HG03460 (cell line): ENCODE measurements around the gene C6orf141.

Source experiments
- ATAC-seq: cut with Tn5 transposase; IDR thresholded peaks from one replicate; pipeline ENCODE4 v1.9.1; 2021; ENCODE audit not compliant: unreplicated experiment

The C6orf141 gene

GRCh38 chr6:49550492-49551077 lies at the start of gene C6orf141:
TSS of gene C6orf141 (plus strand) at chr6:49550668. CDS start at chr6:49550793, 125 bp downstream.
- peak; percentile 70 for ATAC-seq

DNA sequence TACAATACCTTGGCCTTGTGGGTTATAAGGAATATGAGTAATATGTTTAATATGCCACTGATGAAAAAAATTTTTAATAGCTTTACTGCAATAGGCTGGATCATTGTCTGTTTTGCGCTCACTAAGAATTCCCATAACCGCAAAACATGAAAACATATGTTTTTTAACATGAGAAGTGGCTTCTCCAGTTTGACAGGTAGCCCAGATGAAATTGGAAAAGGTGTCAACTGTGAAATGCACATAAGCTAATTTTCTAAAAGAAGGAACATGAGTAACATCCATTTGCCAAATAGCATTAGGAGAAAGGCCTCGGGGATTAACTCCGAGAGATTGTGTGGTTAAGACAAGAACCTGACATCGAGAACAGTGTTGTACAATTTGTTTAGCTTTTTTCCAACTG lies 45.8 kb upstream of the C6orf141 start:
- ATAC-seq = no peak

DNA sequence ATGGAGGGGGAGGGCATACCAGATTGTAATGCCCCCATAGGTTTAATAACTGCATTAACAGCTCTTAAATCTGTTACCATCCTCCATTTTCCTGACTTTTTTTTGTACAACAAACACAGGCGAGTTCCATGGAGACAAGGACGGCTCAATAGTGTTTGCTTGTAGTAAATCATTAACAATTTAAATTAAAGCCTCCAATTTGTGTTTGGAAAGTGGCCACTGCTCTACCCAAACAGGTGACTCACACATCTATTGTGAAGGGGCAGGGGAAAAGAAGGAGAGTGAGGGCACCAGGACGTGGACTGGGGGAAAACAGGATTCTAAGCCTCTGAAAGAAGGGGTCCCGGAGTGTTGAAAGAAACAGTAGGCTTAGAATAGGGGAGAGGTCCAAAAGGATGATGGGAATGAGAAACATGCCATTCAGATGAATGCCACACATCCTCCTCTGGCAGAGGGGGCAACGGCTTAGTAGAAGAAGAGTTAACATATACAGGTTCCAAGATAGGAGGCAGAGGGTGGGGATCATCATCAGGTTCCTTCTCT lies 43.8 kb upstream of the C6orf141 start:
- ATAC-seq = no peak

DNA sequence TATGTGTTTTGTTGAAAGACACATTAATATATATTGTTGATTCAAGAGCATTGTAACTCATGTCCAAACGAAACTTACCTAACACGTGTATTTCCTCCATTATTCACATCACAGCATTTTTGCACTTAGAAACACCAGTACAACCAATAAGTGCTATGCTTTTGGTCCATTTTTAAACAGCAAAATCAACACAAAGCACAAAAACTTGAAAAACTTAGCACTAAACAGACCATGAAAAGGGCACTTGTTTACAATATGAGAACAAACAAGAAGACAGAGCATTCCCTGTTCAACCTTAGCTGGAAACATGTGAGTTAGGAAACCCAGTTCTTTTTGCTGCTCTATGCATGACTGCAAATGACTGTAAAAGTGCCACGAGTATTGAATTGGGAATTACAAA lies 41.1 kb upstream of the C6orf141 start:
- ATAC-seq = no peak

DNA sequence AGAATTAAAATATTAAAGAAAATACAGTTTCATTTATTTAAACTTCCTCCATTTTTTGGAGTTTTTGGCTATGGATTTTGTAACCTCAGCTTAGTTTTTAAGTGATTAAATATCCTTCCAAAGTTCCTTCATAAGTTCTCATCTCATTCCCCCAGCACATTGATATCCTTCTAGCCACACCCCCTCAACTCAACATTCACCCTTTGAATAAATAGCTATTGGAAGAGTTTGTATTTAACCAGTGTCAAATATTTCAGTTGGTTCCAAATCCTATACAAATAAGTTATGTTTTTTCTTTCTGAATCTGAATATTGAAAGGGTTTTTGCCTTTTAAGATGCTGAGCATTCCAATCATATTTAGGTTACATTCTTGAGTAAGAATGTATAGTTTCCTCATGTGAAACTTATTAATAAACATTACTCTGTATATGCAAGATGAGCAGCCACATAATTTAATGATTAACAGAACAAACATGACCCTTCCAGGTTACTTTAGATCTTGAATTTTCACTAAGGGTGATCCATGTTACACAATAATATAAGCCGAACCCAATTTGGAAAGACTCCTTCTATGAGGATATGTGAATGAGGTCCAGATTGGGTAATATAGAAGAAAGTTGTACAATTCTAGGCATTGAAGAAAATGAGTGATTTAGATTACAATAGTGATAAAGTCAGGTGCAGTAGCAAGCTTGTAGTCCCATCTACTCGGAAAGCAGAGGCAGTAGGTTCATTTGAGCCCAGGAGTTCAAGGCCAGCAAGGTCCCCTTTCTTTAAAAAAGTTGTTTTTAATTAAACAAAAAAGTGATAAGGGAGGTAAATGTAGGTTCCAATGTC lies 37.1 kb upstream of the C6orf141 start:
- ATAC-seq = no peak

GRCh38 chr6:49514571-49515484 lies 35.6 kb upstream of the C6orf141 start:
- ATAC-seq = no peak

DNA sequence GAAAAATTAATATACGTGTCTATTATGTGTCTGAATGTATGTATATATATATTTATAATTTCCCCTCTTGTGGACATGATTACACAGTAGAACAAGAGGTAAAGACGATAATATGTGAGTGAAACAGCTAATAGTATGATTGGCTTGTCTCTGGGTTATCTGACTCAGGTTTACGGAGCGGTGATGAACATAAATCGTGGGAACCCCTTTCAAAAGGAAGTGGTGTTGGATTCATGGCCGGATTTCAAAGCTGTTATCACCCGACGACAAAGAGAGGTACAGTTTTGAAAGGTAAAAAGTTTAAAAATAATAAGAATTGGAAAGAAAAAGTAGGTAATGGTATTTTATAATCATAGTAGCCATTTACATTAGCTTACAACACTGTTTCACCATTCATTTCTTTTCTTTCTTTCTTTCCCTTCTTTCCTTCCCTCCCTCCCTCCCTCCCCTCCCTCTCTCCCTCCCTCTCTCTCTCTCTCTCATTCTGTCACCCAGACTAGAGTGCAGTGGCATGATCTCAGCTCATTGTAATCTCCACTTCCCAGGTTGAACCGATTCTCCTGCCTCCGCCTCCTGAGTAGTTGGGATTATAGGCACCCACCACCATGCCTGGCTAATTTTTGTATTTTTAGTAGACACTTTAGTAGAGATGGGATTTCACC lies 34.9 kb upstream of the C6orf141 start:
- no peak for ATAC-seq

DNA sequence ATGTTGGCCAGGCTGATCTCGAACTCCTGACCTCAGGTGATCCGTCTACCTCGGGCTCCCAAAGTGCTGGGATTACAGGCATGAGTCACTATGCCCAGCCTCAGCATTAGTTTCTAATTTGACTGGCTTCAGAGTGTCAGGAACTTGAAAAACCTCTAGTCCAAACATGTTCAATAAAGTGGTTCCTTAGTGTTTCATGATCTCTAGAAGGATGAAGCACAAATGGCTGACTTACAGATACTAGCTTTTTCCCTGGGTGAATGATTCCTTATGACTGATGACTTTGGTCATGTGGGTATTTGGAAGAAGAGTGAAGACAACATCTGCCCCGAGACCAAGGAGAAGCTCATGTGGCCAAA lies 34.3 kb upstream of the C6orf141 start:
- no peak for ATAC-seq

DNA sequence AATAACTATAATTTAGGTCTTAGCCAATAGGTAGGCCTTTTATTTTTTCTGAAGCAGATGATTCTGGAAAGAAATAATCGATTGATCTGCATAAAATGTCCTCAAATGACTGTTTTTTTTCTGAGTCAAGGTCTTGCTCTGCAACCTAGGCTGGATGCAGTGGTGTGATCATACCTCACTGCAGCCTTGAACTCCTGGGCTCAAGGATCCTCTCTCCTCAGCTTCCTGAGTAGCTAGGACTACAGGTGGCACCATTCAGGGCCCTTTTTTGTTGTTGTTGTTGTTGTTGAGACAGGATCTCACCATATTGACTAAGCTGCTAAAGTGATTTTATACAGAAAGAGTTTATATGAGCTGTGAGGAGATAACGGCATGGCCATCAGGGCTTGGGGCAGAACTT lies 32.5 kb upstream of the C6orf141 start:
- no peak for ATAC-seq

DNA sequence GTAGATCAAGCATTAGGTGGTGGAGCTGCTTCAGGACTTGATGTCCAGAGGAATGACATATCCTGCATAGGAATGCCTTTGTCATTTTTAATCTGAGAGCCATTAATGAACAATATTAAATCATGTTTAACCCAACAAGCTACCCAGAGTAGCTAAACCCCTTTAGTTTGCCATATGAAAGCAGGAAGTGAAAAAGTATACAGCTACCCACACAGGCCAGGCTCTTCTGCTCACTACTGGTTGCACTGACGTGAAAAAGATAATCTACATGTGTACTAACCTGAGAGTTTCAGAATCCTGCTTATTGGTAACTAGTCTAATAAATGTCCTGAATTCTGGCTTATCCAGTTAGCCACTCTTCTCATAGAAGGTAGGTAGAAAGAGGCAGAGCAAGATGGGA lies 30.8 kb upstream of the C6orf141 start:
- ATAC-seq = peak; percentile 82

DNA sequence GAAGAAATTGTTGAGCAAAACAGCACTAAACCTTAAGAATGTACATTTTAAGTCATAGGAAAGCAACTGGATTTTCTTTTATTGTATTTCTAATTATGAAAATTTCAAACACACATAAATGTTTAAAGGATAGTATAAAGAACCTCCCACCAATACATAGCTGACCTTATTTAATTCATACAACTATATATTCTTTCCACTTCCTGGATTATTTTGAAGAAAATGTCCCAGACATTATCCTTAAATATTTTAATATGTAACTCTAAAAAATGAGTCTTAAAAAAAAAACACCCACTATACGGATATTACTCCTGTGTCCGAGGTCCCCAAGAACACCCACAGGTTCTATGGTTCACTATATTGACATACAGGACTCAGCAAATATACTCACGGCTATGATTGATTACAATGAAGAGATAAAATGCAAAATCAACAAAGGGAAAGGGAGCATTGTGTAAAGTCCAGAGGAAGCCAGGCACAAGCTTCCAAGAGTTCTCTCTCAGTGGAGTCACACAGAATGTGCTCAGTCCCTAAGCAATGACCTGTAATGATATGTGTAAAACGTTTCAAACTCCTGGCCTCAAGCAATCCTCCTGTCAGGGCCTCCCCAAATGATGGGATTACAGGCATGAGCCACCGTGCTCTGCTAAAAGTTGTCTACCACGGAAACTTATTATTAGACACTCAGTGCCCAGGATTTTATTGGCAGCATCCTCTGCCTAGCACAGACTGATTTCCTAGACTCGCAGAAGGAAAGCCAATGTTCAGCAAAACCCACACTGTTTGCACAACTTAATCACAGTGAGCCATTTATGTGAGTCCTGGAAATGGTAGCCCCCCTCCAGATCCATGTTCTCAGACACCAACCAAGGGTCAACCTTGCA lies 27.5 kb upstream of the C6orf141 start:
- ATAC-seq = no peak

DNA sequence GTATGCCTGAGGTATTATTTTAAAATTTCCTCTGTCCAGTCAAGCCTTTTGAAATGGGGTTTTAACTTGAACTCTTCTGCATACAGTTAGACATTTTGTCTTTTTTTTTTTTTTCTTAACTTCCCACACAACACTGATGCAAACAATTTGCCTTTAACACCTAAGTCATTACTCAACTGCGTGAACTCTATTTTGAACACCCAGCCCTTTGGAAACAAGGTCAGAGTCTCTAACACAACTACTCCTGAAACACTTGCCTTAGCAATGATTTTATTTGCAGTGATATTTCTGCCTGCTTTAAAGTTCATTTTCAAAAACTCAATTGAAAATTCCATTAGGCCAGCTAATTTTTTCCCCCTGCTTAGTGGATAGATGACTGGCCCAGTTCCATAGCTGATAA lies 26.6 kb upstream of the C6orf141 start:
- no peak for ATAC-seq

DNA sequence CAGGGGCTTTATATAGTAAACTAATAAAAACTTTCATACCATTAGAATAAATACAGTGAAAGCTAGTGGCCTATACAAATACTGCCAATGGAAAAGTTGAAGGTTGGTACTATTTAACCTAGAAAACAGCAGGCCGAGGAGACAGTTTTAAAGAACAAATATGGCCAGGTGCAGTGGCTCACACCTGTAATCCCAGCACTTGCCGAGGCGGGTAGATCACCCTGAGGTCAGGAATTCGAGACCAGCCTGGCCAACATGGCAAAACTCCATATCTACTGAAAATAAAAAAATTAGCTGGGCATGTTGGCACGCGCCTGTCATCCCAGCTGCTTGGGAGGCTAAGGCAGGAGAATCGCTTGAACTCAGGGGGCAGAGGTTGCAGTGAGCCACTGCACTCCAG lies 25.9 kb upstream of the C6orf141 start:
- ATAC-seq = no peak

DNA sequence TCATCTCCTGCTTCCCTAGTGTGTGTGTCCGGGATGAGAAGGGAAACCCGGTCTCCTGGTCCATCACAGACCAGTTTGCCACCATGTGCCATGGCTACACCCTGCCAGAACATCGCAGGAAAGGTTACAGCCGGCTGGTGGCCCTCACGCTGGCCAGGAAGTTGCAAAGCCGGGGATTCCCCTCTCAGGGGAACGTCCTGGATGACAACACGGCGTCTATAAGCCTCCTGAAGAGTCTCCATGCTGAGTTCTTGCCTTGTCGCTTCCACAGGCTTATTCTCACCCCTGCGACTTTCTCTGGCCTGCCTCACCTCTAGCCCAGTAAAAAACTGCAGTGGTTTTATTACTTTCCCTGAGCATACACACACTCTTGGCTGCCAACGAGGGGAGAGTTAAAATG lies 23.9 kb upstream of the C6orf141 start:
- ATAC-seq = no peak

GRCh38 chr6:49527320-49527719 lies 23.1 kb upstream of the C6orf141 start:
- ATAC-seq = no peak

GRCh38 chr6:49528571-49528970 lies 21.9 kb upstream of the C6orf141 start:
- ATAC-seq = no peak

DNA sequence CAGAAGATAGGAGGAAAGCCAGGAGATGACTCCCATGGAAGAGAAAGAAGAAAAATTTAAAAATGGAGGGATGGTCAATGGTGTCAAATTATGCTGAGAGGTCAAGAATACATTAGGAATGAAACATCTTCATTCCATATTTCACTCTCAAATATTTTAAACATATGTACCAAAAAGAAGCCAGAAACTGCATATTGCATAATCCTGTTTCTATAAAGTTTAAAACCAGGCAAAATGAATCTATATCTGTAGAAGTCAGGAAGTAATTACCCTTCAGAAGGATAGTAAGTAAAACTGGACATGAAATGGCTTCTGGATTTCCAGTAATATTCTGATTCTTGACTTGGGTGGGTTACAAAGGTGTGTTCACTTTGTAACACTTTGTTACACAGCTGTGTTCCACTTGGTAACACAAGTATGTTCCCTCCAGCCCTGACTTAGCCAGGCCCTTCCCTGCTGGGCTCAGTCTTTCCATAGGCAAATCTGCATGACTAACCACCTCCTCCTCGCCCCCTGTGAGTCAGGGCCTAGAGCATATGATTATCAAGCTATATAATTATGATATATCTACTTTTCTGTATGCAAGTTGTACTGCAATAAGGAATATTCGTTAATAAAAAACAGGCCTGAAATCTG lies 20.2 kb upstream of the C6orf141 start:
- no peak for ATAC-seq

DNA sequence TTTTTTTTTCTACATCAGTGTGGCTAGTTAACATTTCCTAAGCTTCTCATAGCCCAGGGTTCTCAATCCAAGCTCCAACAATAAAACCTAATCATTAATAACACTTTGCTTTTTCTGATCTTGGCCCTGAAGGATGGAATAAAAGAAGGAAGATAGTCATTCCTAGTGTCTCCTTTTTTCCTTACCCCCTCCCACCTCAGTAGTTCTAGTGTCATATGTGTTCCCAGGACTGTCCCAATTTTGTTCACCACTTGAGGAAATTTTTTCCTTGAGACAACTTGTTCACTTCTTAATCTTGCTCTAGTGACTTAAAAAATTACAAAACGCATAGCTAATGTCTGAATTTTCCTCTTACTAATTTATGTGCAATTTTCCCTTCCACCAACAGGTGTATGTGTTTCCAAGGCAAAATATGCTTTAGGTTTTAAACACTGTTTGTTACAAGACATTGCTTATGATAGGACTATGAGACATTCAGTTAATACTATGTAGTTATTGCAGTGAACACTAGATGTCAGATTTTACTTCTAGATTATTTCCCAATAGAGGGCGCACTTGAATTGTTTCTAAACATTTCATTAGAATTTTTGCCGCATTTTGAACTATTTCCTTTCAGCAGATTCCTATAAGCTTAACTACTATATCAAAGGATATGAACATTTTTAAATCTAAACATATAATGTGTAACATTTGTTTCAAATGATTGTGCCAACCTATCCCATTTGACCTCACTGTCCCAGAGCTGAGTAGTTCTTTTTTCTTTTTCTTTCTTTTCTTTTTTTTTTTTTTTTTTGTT lies 18.5 kb upstream of the C6orf141 start:
- ATAC-seq = peak; percentile 90

- no peak for ATAC-seq
These were observed 14.7 kb upstream of the C6orf141 start for GRCh38 chr6:49535795-49536194.
